Esophagus squamous epithelium (tissue), 4 donors: Measurements from ENCODE around the gene RMND5B.

ENCODE experiments used
- CTCF ChIP-seq, 6 experiments: fragments of 450-650 bp in 4 of 6; fragments of 200-600 bp in 2 of 6; sonication (generic) in 2 of 6; IDR thresholded peaks; one replicate each; pipeline ENCODE4 v1.5.1; 2016 to 2019; ENCODE audit warnings: antibody characterized with exemption in 6 of 6, mild to moderate bottlenecking in 4 of 6, moderate library complexity in 4 of 6
- POLR2A ChIP-seq, 4 donors: fragments of 450-650 bp; IDR thresholded peaks; one replicate each; pipeline ENCODE4 v1.6.1; 2017; ENCODE audit warnings: antibody characterized with exemption in 4 of 4, mild to moderate bottlenecking in 4 of 4, moderate library complexity in 3 of 4

GRCh38 chr5:178137991-178138390 lies 7.2 kb downstream of the RMND5B start:
- TF ChIP-seq CTCF (IDR thresholded peaks at IDR 0.05) (no peak), POLR2A (IDR thresholded peaks at IDR 0.05) (no peak)
